HepG2 (cell line): ENCODE data around the gene TMEM214. TPM values are rescaled to one million over a fixed set of nuclear protein-coding genes. Genes with fewer than 3 reads are reported as not detected.

Source experiments
- ATM ChIP-seq: fragments of 450-650 bp; IDR thresholded peaks from 2 replicates; pipeline ENCODE4 v1.7.1; 2017; ENCODE audit warnings: mild to moderate bottlenecking, borderline replicate concordance
- DPF2 ChIP-seq: sonication (generic); formaldehyde crosslinking; IDR thresholded peaks from 2 replicates; pipeline ENCODE4 v1.4.0; 2020; ENCODE audit warnings: mild to moderate bottlenecking, low read depth, missing genetic modification reagents, borderline replicate concordance
- ELF1 ChIP-seq: sonication (generic); formaldehyde crosslinking; IDR thresholded peaks from 2 replicates; pipeline ENCODE4 v1.4.0; 2020; ENCODE audit warnings: missing genetic modification reagents
- FOSL1 ChIP-seq: sonication (generic); formaldehyde crosslinking; IDR thresholded peaks from 2 replicates; pipeline ENCODE4 v1.9.0; 2021; ENCODE audit warnings: missing genetic modification reagents, borderline replicate concordance
- HNRNPK ChIP-seq: fragments of 200-400 bp; formaldehyde crosslinking; IDR thresholded peaks from 2 replicates; pipeline ENCODE4 v1.6.1; 2018; ENCODE audit warnings: low read length, low read depth, moderate library complexity, mild to moderate bottlenecking; ENCODE audit not compliant: poor library complexity, severe bottlenecking
- KLF11 ChIP-seq: IDR thresholded peaks from 2 replicates; pipeline ENCODE4 v1.6.1; 2016; ENCODE audit warnings: missing compliant biosample characterization
- MNT ChIP-seq: fragments of 450-650 bp; IDR thresholded peaks from 2 replicates; pipeline ENCODE4 v1.6.1; 2016
- NFE2 ChIP-seq: sonication (generic); formaldehyde crosslinking; IDR thresholded peaks from 2 replicates; pipeline ENCODE4 v1.4.0; 2020; ENCODE audit warnings: missing genetic modification reagents
- NFKBIZ ChIP-seq: IDR thresholded peaks from 2 replicates; pipeline ENCODE4 v1.6.1; 2018; ENCODE audit warnings: missing genetic modification reagents, missing compliant biosample characterization
- PAF1 ChIP-seq: IDR thresholded peaks from 2 replicates; pipeline ENCODE4 v1.6.1; 2016; ENCODE audit warnings: missing genetic modification reagents, missing compliant biosample characterization
- RBAK ChIP-seq: sonication (generic); formaldehyde crosslinking; IDR thresholded peaks from 2 replicates; pipeline ENCODE4 v1.5.1; 2020; ENCODE audit warnings: mild to moderate bottlenecking, missing genetic modification reagents
- SMAD1 ChIP-seq: sonication (generic); formaldehyde crosslinking; IDR thresholded peaks from 2 replicates; pipeline ENCODE4 v1.4.0; 2020; ENCODE audit warnings: missing genetic modification reagents, low read depth, mild to moderate bottlenecking, borderline replicate concordance
- ZNF180 ChIP-seq: sonication (generic); formaldehyde crosslinking; IDR thresholded peaks from 2 replicates; pipeline ENCODE4 v1.4.0; 2020; ENCODE audit warnings: low read depth, missing genetic modification reagents, borderline replicate concordance
- ZNF280D ChIP-seq: sonication (generic); formaldehyde crosslinking; IDR thresholded peaks from 2 replicates; pipeline ENCODE4 v1.5.1; 2020; ENCODE audit warnings: mild to moderate bottlenecking, missing genetic modification reagents
- ZNF333 ChIP-seq: sonication (generic); formaldehyde crosslinking; IDR thresholded peaks from 2 replicates; pipeline ENCODE4 v1.4.0; 2020; ENCODE audit warnings: mild to moderate bottlenecking, missing genetic modification reagents, borderline replicate concordance
- ZNF432 ChIP-seq: sonication (generic); formaldehyde crosslinking; IDR thresholded peaks from 2 replicates; pipeline ENCODE4 v1.5.0; 2020; ENCODE audit warnings: missing genetic modification reagents, mild to moderate bottlenecking, borderline replicate concordance
- ZNF451 ChIP-seq: sonication (generic); formaldehyde crosslinking; IDR thresholded peaks from 2 replicates; pipeline ENCODE4 v1.5.0; 2020; ENCODE audit warnings: mild to moderate bottlenecking, missing genetic modification reagents
- ZNF660 ChIP-seq: sonication (generic); formaldehyde crosslinking; IDR thresholded peaks from 2 replicates; pipeline ENCODE4 v1.5.1; 2020; ENCODE audit warnings: mild to moderate bottlenecking, low read depth, missing genetic modification reagents, borderline replicate concordance
- polyA plus RNA-seq, 8 experiments: library from polyadenylated mRNA; depleted of rRNA in 3 of 8; stranded (reverse) in 7 of 8; unstranded in 1 of 8; fragments of >200 nt; fragmentation: Illumina TruSeq in 4 of 8; extraction: Trizol in 4 of 8; gene quantifications; 2 replicates each; pipeline versions ENCODE4 v1.2.1 to v1.2.3, GENCODE V29; 2011 to 2016; ENCODE audit warnings: low read depth in 4 of 8, missing spikeins in 1 of 8, mixed read lengths in 1 of 8; ENCODE audit not compliant: insufficient read depth in 1 of 8
- total RNA-seq, 5 experiments: library from RNA; depleted of rRNA; stranded (reverse); fragments of >200 nt; fragmentation: Illumina TruSeq; extraction: Trizol; gene quantifications; 2 replicates each; pipeline ENCODE4 v1.2.3, GENCODE V29; 2016; ENCODE audit warnings: low read depth in 1 of 5
- TF ChIP-seq, protein P1 (sequence below): sonication (generic); formaldehyde crosslinking; IDR thresholded peaks from 2 replicates; pipeline ENCODE4 v1.4.0; 2020; ENCODE audit warnings: mild to moderate bottlenecking, missing genetic modification reagents
- TF ChIP-seq, protein P2 (sequence below): sonication (generic); formaldehyde crosslinking; IDR thresholded peaks from 2 replicates; pipeline ENCODE4 v1.9.0; 2022; ENCODE audit warnings: low read depth, missing genetic modification reagents
- TF ChIP-seq, protein P3 (sequence below): IDR thresholded peaks from 2 replicates; pipeline ENCODE4 v1.6.1; 2018; ENCODE audit warnings: missing genetic modification reagents, mild to moderate bottlenecking, missing compliant biosample characterization

TMEM214 gene
- total and polyA plus RNA-seq, 2 of the 13 experiments (the other 11 are each of a cell fraction or from before 2014, with no cell fraction given): 58.3 to 132 TPM

DNA sequence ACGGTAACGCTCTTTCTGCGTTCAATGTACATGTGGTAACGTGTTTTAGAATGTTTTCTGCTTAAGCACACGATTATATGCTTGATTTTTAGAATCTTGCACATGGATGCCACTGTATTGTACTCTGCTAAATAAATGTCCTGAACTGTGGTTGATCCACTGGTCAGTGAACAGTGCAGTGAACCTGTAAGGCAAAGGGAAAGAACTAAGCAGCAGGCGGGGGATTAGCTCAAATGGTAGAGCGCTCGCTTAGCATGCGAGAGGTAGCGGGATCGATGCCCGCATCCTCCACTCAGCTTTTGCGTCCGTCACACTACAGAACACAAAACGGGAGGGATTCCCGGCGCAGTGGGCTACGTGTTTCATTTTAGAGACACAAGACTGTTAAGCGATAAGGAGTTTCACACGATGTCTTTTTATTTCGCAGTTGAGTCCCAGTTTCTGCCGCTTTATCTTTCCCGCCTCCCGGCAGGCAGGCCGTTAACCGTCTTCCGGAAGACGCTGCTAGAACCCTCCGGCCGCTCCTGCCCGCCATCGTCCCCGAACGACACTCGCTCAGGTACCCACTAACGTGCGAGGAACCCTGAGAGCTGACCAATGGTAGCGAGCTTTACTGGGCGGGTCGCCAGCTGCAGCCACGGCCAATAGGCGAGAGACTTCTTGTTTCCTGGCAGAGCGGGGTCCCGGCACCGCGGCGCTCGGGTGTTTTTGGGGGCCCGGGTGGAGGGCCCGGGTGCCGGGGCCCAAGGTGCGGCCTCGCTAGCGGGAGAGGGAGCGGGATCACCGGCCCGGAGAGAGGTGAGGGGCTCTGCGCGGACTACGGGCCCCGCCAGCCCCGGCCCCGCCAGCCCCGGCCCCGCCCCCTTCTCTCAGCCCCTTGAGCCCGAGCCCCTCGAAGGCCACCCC lies 18.5 kb downstream of the TMEM214 start, which contains the start of gene AGBL5 (continued):
- TF ChIP-seq ATM (no peak), KLF11 (CRISPR knock-in tag) (peak; percentile 96), RBAK (CRISPR knock-in tag) (no peak), ZNF432 (CRISPR knock-in tag) (0 out of 2 replicates have a peak, but pooled peaks have one; percentile 71), ZNF660 (CRISPR knock-in tag) (0 out of 2 replicates have a peak, but pooled peaks have one; percentile 8), HNRNPK (peak; percentile 56), ZNF180 (no peak), SMAD1 (no peak; the same call in 1 of the 2 replicates), ZNF451 (CRISPR knock-in tag) (peak; percentile 90), ZNF333 (CRISPR knock-in tag) (no peak), PAF1 (CRISPR knock-in tag) (0 out of 2 replicates have a peak, but pooled peaks have one; percentile 49), NFKBIZ (CRISPR knock-in tag) (peak; percentile 95), ELF1 (CRISPR knock-in tag) (peak; percentile 86), ZNF280D (CRISPR knock-in tag) (peak; percentile 93), NFE2 (peak; percentile 9; the same call in 1 of the 2 replicates), FOSL1 (no peak), MNT (no peak), DPF2 (CRISPR knock-in tag) (no peak)
- TF ChIP-seq, protein P1, sequence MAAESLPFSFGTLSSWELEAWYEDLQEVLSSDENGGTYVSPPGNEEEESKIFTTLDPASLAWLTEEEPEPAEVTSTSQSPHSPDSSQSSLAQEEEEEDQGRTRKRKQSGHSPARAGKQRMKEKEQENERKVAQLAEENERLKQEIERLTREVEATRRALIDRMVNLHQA (CRISPR knock-in tag): peak; percentile 59; the same call in 1 of the 2 replicates
- TF ChIP-seq, protein P2, sequence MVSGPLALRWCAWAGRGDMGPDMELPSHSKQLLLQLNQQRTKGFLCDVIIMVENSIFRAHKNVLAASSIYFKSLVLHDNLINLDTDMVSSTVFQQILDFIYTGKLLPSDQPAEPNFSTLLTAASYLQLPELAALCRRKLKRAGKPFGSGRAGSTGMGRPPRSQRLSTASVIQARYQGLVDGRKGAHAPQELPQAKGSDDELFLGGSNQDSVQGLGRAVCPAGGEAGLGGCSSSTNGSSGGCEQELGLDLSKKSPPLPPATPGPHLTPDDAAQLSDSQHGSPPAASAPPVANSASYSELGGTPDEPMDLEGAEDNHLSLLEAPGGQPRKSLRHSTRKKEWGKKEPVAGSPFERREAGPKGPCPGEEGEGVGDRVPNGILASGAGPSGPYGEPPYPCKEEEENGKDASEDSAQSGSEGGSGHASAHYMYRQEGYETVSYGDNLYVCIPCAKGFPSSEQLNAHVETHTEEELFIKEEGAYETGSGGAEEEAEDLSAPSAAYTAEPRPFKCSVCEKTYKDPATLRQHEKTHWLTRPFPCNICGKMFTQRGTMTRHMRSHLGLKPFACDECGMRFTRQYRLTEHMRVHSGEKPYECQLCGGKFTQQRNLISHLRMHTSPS: peak; percentile 60; the same call in 1 of the 2 replicates
- TF ChIP-seq, protein P3, sequence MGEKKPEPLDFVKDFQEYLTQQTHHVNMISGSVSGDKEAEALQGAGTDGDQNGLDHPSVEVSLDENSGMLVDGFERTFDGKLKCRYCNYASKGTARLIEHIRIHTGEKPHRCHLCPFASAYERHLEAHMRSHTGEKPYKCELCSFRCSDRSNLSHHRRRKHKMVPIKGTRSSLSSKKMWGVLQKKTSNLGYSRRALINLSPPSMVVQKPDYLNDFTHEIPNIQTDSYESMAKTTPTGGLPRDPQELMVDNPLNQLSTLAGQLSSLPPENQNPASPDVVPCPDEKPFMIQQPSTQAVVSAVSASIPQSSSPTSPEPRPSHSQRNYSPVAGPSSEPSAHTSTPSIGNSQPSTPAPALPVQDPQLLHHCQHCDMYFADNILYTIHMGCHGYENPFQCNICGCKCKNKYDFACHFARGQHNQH (CRISPR knock-in tag): peak; percentile 94
